ENCODE results near the gene GTSF1L.

DNA sequence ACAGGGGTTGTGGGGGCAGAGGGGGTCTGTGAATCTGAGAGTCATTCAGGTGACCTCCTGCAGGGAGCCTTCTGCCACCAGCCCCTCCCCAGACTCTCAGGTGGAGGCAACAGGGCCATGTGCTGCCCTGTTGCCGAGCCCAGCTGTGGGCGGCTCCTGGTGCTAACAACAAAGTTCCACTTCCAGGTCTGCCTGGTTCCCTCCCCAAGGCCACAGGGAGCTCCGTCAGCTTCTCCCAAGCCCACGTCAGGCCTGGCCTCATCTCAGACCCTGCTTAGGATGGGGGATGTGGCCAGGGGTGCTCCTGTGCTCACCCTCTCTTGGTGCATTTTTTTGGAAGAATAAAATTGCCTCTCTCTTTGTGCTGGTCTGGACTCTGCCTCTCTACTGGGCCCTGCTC, 10.7 kb downstream of the GTSF1L start:
- no peak for TF ChIP-seq EZH2 (IDR thresholded peaks at IDR 0.05; ENCODE audit: borderline replicate concordance, low read depth, low read length, poor library complexity, severe bottlenecking)
- TF ChIP-seq, protein P1, sequence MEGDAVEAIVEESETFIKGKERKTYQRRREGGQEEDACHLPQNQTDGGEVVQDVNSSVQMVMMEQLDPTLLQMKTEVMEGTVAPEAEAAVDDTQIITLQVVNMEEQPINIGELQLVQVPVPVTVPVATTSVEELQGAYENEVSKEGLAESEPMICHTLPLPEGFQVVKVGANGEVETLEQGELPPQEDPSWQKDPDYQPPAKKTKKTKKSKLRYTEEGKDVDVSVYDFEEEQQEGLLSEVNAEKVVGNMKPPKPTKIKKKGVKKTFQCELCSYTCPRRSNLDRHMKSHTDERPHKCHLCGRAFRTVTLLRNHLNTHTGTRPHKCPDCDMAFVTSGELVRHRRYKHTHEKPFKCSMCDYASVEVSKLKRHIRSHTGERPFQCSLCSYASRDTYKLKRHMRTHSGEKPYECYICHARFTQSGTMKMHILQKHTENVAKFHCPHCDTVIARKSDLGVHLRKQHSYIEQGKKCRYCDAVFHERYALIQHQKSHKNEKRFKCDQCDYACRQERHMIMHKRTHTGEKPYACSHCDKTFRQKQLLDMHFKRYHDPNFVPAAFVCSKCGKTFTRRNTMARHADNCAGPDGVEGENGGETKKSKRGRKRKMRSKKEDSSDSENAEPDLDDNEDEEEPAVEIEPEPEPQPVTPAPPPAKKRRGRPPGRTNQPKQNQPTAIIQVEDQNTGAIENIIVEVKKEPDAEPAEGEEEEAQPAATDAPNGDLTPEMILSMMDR (conservative IDR thresholded peaks at IDR 0.05; ENCODE audit: low read depth, low read length) = no peak
